Hepatocyte (in vitro differentiated cells): ENCODE data around the gene ARL15.

ENCODE experiments used
- EZH2phosphoT487 ChIP-seq: fragments of 200-600 bp; sonication (generic); IDR thresholded peaks from one replicate; pipeline ENCODE4 v1.6.1; 2018; ENCODE audit warnings: antibody characterized with exemption, mild to moderate bottlenecking, low read depth, moderate library complexity; ENCODE audit not compliant: unreplicated experiment, severe bottlenecking
- TF ChIP-seq, protein P1 (sequence below): fragments of 200-600 bp; sonication (generic); IDR thresholded peaks from 2 replicates; pipeline ENCODE4 v1.5.1; 2016; ENCODE audit warnings: antibody characterized with exemption, mild to moderate bottlenecking; ENCODE audit not compliant: poor library complexity

GRCh38 chr5:54090495-54091120, 219.8 kb downstream of the ARL15 start:
- TF ChIP-seq, protein P1, sequence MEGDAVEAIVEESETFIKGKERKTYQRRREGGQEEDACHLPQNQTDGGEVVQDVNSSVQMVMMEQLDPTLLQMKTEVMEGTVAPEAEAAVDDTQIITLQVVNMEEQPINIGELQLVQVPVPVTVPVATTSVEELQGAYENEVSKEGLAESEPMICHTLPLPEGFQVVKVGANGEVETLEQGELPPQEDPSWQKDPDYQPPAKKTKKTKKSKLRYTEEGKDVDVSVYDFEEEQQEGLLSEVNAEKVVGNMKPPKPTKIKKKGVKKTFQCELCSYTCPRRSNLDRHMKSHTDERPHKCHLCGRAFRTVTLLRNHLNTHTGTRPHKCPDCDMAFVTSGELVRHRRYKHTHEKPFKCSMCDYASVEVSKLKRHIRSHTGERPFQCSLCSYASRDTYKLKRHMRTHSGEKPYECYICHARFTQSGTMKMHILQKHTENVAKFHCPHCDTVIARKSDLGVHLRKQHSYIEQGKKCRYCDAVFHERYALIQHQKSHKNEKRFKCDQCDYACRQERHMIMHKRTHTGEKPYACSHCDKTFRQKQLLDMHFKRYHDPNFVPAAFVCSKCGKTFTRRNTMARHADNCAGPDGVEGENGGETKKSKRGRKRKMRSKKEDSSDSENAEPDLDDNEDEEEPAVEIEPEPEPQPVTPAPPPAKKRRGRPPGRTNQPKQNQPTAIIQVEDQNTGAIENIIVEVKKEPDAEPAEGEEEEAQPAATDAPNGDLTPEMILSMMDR = no peak
- no peak for TF ChIP-seq EZH2phosphoT487
